HL-60 (cell line): Measurements from ENCODE around the gene GRID1.

Experiments used
- DNase-seq, 2 experiments: peaks; one replicate each; pipeline ENCODE4 v3.0.0-alpha.2; 2010 to 2020; ENCODE audit warnings: low read depth in 1 of 2, low spot score in 1 of 2
- H3K27ac ChIP-seq: fragments of 250-450 bp; sonication (Bioruptor Pico); replicated peaks from 2 replicates; pipeline ENCODE4 v1.5.1; 2020; ENCODE audit warnings: mild to moderate bottlenecking, moderate library complexity
- H3K27me3 ChIP-seq: fragments of 250-450 bp; sonication (Bioruptor Pico); 2 replicates; pipeline ENCODE4 v1.5.1; 2021; ENCODE audit warnings: mild to moderate bottlenecking, moderate library complexity; ENCODE audit not compliant: insufficient read depth, poor library complexity, severe bottlenecking
- H3K4me3 ChIP-seq: replicated peaks from 2 replicates; pipeline ENCODE4 v1.5.1; 2011; ENCODE audit warnings: mild to moderate bottlenecking, control low read depth, low read length; ENCODE audit not compliant: insufficient read depth
- GABPA ChIP-seq: IDR thresholded peaks from 2 replicates; pipeline ENCODE4 v1.6.1; 2012; ENCODE audit warnings: low read depth
- POLR2AphosphoS5 ChIP-seq: IDR thresholded peaks from 2 replicates; pipeline ENCODE4 v1.6.1; 2012; ENCODE audit warnings: low read depth
- SPI1 ChIP-seq: IDR thresholded peaks from 2 replicates; pipeline ENCODE4 v1.6.1; 2012; ENCODE audit warnings: low read depth, mild to moderate bottlenecking, borderline replicate concordance
- TF ChIP-seq, protein P1 (sequence below): IDR thresholded peaks from one replicate; pipeline ENCODE4 v1.5.1; 2011; ENCODE audit warnings: low read length, control low read depth, inconsistent platforms; ENCODE audit not compliant: insufficient read depth
- TF ChIP-seq, protein P2 (sequence below): IDR thresholded peaks from 2 replicates; pipeline ENCODE4 v1.6.1; 2012; ENCODE audit warnings: low read depth; ENCODE audit not compliant: insufficient replicate concordance

Gene GRID1

GRCh38 chr10:86234541-86235270, 131.9 kb downstream of the GRID1 start:
- Histone ChIP-seq H3K4me3 (no peak overlapping the region), H3K27ac (peak overlapping the region; percentile 30), H3K27me3 (no peaks in the 10 kb centered on the region)
- TF ChIP-seq, protein P1, sequence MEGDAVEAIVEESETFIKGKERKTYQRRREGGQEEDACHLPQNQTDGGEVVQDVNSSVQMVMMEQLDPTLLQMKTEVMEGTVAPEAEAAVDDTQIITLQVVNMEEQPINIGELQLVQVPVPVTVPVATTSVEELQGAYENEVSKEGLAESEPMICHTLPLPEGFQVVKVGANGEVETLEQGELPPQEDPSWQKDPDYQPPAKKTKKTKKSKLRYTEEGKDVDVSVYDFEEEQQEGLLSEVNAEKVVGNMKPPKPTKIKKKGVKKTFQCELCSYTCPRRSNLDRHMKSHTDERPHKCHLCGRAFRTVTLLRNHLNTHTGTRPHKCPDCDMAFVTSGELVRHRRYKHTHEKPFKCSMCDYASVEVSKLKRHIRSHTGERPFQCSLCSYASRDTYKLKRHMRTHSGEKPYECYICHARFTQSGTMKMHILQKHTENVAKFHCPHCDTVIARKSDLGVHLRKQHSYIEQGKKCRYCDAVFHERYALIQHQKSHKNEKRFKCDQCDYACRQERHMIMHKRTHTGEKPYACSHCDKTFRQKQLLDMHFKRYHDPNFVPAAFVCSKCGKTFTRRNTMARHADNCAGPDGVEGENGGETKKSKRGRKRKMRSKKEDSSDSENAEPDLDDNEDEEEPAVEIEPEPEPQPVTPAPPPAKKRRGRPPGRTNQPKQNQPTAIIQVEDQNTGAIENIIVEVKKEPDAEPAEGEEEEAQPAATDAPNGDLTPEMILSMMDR, result no peak
- no peak for DNase-seq

- TF ChIP-seq GABPA, result no peak
- peak; percentile 85 for TF ChIP-seq POLR2AphosphoS5
- TF ChIP-seq, protein P1, result no peak
- TF ChIP-seq SPI1, result peak; percentile 95
- TF ChIP-seq, protein P2, sequence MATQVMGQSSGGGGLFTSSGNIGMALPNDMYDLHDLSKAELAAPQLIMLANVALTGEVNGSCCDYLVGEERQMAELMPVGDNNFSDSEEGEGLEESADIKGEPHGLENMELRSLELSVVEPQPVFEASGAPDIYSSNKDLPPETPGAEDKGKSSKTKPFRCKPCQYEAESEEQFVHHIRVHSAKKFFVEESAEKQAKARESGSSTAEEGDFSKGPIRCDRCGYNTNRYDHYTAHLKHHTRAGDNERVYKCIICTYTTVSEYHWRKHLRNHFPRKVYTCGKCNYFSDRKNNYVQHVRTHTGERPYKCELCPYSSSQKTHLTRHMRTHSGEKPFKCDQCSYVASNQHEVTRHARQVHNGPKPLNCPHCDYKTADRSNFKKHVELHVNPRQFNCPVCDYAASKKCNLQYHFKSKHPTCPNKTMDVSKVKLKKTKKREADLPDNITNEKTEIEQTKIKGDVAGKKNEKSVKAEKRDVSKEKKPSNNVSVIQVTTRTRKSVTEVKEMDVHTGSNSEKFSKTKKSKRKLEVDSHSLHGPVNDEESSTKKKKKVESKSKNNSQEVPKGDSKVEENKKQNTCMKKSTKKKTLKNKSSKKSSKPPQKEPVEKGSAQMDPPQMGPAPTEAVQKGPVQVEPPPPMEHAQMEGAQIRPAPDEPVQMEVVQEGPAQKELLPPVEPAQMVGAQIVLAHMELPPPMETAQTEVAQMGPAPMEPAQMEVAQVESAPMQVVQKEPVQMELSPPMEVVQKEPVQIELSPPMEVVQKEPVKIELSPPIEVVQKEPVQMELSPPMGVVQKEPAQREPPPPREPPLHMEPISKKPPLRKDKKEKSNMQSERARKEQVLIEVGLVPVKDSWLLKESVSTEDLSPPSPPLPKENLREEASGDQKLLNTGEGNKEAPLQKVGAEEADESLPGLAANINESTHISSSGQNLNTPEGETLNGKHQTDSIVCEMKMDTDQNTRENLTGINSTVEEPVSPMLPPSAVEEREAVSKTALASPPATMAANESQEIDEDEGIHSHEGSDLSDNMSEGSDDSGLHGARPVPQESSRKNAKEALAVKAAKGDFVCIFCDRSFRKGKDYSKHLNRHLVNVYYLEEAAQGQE, result peak; percentile 20
- DNase-seq, result peak in 1 of 2 experiments; percentile 89
- Histone ChIP-seq H3K27ac (peak overlapping the region; percentile 46), H3K4me3 (no peak overlapping the region), H3K27me3 (no peaks in the 10 kb centered on the region)
Observed at GRCh38 chr10:86234107-86234506, 132.5 kb downstream of the GRID1 start.

GRCh38 chr10:86233131-86233530, 133.5 kb downstream of the GRID1 start:
- Histone ChIP-seq H3K27ac (peak overlapping the region; percentile 46; the same call in 1 of the 2 replicates), H3K4me3 (no peak overlapping the region), H3K27me3 (no peaks in the 10 kb centered on the region)
- DNase-seq, result no peak
- TF ChIP-seq, protein P2, result no peak
- TF ChIP-seq POLR2AphosphoS5 (no peak), SPI1 (no peak), GABPA (no peak)
- TF ChIP-seq, protein P1, result no peak

GRCh38 chr10:86232644-86233043, 134.0 kb downstream of the GRID1 start:
- TF ChIP-seq, protein P2, result no peak
- TF ChIP-seq POLR2AphosphoS5 (no peak), GABPA (no peak), SPI1 (no peak)
- TF ChIP-seq, protein P1, result no peak
- no peak for DNase-seq
- H3K4me3 ChIP-seq, result no peak overlapping the region
- H3K27me3 ChIP-seq, result no peaks in the 10 kb centered on the region
- H3K27ac ChIP-seq, result no peak overlapping the region
